ENCODE measurements around the gene PTH2. TPM values are rescaled to one million over a fixed set of nuclear protein-coding genes. Genes with fewer than 3 reads are reported as not detected.

The PTH2 gene
- total and polyA plus RNA-seq, 4 donors: not detected

DNA sequence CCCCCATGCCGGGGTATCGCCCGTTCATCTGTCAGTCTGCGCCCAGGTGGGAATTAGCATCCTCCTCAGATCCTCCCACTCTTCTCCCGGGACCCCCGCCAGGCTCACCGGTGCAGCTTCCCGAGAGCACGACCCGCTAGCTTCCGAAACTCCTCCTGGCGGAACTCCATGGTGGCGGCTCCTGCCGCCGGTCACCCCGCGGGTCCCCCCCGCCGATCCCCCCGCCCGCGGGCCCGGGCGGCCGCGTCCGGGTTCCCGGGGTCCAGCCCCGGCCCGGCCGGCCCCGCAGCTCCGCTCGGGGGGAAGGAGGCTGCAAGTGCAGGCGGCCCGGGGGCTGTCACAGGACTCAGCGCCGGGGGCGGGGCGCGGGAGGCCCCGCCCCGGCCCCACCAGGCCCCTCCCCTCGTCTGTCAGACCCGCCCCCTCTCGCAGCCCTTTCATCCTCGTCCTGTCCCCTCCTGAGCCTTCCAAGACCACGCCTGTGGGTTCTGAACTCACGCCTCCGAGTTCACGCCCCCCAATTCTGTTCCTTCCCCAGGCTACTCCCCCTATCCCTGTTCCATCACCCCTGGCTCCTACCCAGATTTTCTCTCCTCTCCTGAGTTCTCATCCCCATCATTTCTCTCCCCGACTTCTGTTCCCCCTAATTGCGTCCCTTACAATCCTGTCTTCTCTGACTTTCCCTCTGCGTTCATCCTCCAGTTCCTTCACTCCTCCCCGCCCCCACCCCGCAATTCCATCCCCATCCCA, 18.1 kb upstream of the PTH2 start, which contains the start of gene SLC17A7:
SLC17A7 (minus strand) TSS at position 318 of the 750 bp plus-strand sequence; CDS start at position 170, 148 bp downstream.
- peak in 1 of 6 donors; percentile 72 for DNase-seq (ENCODE audit: low read depth in 4 of 6, low spot score in 6 of 6)
- WGBS (ENCODE audit: insufficient coverage): 3% methylated on average over 53 of the region's 56 CpGs
- H3K4me3 ChIP-seq (ENCODE audit: low read depth, low read length): no peak within 1 kb of the TSS
- peaks cover 29% of the 10 kb centered on the region for H3K4me1 ChIP-seq (ENCODE audit: control insufficient read depth, insufficient read depth, low read length)
- H3K27ac ChIP-seq (ENCODE audit: low read depth, low read length): no peak within 1 kb of the TSS
- peaks cover 7% of the 10 kb centered on the region for H3K36me3 ChIP-seq (ENCODE audit: control insufficient read depth, insufficient read depth, low read length)
- H3K9me3 ChIP-seq (ENCODE audit: control insufficient read depth, insufficient read depth, low read length): no peaks in the 10 kb centered on the region
- peaks cover 66% of the 10 kb centered on the region for H3K27me3 ChIP-seq (ENCODE audit: control insufficient read depth, insufficient read depth, low read length)

DNA sequence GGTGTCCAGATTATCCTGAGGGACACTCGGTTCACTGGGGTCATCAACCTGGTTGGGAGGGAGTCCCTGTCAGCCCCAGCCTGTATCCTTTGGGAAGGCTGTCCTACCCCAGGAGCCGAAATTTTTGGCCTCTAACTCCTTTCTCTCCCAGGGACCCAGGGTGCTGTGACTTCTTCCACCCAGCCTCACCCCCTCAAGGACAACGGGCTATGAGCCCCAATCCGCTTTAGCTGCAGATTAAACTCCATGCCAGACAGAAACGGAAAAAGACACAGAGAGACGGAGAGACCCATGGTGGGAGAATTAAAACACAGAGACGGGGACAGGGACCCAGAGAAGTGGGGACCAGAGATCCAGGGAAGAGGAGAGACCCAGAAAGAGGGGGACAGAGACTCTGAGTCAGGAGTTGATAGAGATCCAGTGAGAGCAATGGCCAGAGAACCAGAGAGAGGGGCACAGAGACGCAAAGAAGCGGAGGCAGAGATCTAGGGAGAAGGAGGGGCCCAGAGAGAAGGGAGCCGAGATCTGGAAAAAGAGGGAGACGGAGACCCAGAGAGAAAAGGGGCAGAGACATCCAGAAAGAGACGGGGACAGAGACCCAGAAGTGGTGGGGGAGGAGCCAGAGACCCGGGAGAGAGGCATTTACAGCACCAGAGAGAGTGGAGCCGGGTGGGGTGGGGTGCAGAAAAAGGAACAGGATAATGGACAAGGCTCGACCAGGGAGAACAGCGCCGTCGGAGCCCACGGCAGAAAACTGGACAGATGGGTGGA, 17.4 kb upstream of the PTH2 start:
- Histone ChIP-seq H3K4me1 (ENCODE audit: control insufficient read depth, insufficient read depth, low read length) (peaks cover 33% of the 10 kb centered on the region), H3K27ac (ENCODE audit: low read depth, low read length) (no peak overlapping the region), H3K4me3 (ENCODE audit: low read depth, low read length) (no peak overlapping the region), H3K27me3 (ENCODE audit: control insufficient read depth, insufficient read depth, low read length) (peaks cover 73% of the 10 kb centered on the region), H3K36me3 (ENCODE audit: control insufficient read depth, insufficient read depth, low read length) (peaks cover 3% of the 10 kb centered on the region), H3K9me3 (ENCODE audit: control insufficient read depth, insufficient read depth, low read length) (no peaks in the 10 kb centered on the region)
- 24% methylated on average over 16 of the region's 19 CpGs for WGBS (ENCODE audit: insufficient coverage)
- DNase-seq (ENCODE audit: low read depth in 4 of 6, low spot score in 6 of 6): no peak

GRCh38 chr19:49439836-49440235, 16.6 kb upstream of the PTH2 start:
- no peak overlapping the region for H3K27ac ChIP-seq (ENCODE audit: low read depth, low read length)
- H3K4me3 ChIP-seq (ENCODE audit: low read depth, low read length): no peak overlapping the region
- peaks cover 81% of the 10 kb centered on the region for H3K27me3 ChIP-seq (ENCODE audit: control insufficient read depth, insufficient read depth, low read length)
- no peaks in the 10 kb centered on the region for H3K9me3 ChIP-seq (ENCODE audit: control insufficient read depth, insufficient read depth, low read length)
- no peak for DNase-seq (ENCODE audit: low read depth in 4 of 6, low spot score in 6 of 6)
- WGBS (ENCODE audit: insufficient coverage): 78% methylated on average over 1 of the region's 6 CpGs
- H3K36me3 ChIP-seq (ENCODE audit: control insufficient read depth, insufficient read depth, low read length): no peaks in the 10 kb centered on the region
- peaks cover 33% of the 10 kb centered on the region for H3K4me1 ChIP-seq (ENCODE audit: control insufficient read depth, insufficient read depth, low read length)

GRCh38 chr19:49438261-49438660, 15.0 kb upstream of the PTH2 start:
- DNase-seq (ENCODE audit: low read depth in 4 of 6, low spot score in 6 of 6): peak in 1 of 6 donors; percentile 91
- H3K27ac ChIP-seq (ENCODE audit: low read depth, low read length): no peak overlapping the region
- H3K27me3 ChIP-seq (ENCODE audit: control insufficient read depth, insufficient read depth, low read length): peaks cover 97% of the 10 kb centered on the region
- H3K4me3 ChIP-seq (ENCODE audit: low read depth, low read length): no peak overlapping the region
- no peaks in the 10 kb centered on the region for H3K9me3 ChIP-seq (ENCODE audit: control insufficient read depth, insufficient read depth, low read length)
- H3K4me1 ChIP-seq (ENCODE audit: control insufficient read depth, insufficient read depth, low read length): peaks cover 30% of the 10 kb centered on the region
- WGBS (ENCODE audit: insufficient coverage): 10% methylated on average over 2 of the region's 6 CpGs
- no peaks in the 10 kb centered on the region for H3K36me3 ChIP-seq (ENCODE audit: control insufficient read depth, insufficient read depth, low read length)

GRCh38 chr19:49437231-49437630, 14.0 kb upstream of the PTH2 start:
- Histone ChIP-seq H3K4me3 (ENCODE audit: low read depth, low read length) (no peak overlapping the region), H3K9me3 (ENCODE audit: control insufficient read depth, insufficient read depth, low read length) (no peaks in the 10 kb centered on the region), H3K27ac (ENCODE audit: low read depth, low read length) (no peak overlapping the region), H3K27me3 (ENCODE audit: control insufficient read depth, insufficient read depth, low read length) (peaks cover 100% of the 10 kb centered on the region), H3K36me3 (ENCODE audit: control insufficient read depth, insufficient read depth, low read length) (no peaks in the 10 kb centered on the region), H3K4me1 (ENCODE audit: control insufficient read depth, insufficient read depth, low read length) (peaks cover 23% of the 10 kb centered on the region)
- WGBS (ENCODE audit: insufficient coverage): 11% methylated on average over 7 of the region's 8 CpGs
- peak in 1 of 6 donors; percentile 93 for DNase-seq (ENCODE audit: low read depth in 4 of 6, low spot score in 6 of 6)

- WGBS (ENCODE audit: insufficient coverage): 7% methylated on average over 42 of the region's 42 CpGs
- no peak overlapping the region for H3K4me3 ChIP-seq (ENCODE audit: low read depth, low read length)
- peaks cover 100% of the 10 kb centered on the region for H3K27me3 ChIP-seq (ENCODE audit: control insufficient read depth, insufficient read depth, low read length)
- no peaks in the 10 kb centered on the region for H3K36me3 ChIP-seq (ENCODE audit: control insufficient read depth, insufficient read depth, low read length)
- H3K9me3 ChIP-seq (ENCODE audit: control insufficient read depth, insufficient read depth, low read length): no peaks in the 10 kb centered on the region
- H3K4me1 ChIP-seq (ENCODE audit: control insufficient read depth, insufficient read depth, low read length): peaks cover 20% of the 10 kb centered on the region
- no peak overlapping the region for H3K27ac ChIP-seq (ENCODE audit: low read depth, low read length)
- DNase-seq (ENCODE audit: low read depth in 4 of 6, low spot score in 6 of 6): peak in 1 of 6 donors; percentile 81
These were observed 13.3 kb upstream of the PTH2 start for GRCh38 chr19:49436381-49437017.

- Histone ChIP-seq H3K27ac (ENCODE audit: low read depth, low read length) (no peak overlapping the region), H3K36me3 (ENCODE audit: control insufficient read depth, insufficient read depth, low read length) (no peaks in the 10 kb centered on the region), H3K27me3 (ENCODE audit: control insufficient read depth, insufficient read depth, low read length) (peaks cover 100% of the 10 kb centered on the region), H3K4me1 (ENCODE audit: control insufficient read depth, insufficient read depth, low read length) (peaks cover 15% of the 10 kb centered on the region), H3K9me3 (ENCODE audit: control insufficient read depth, insufficient read depth, low read length) (no peaks in the 10 kb centered on the region), H3K4me3 (ENCODE audit: low read depth, low read length) (no peak overlapping the region)
- DNase-seq (ENCODE audit: low read depth in 4 of 6, low spot score in 6 of 6): no peak
- 93% methylated on average over 9 of the region's 10 CpGs for WGBS (ENCODE audit: insufficient coverage)
These were observed 12.4 kb upstream of the PTH2 start for GRCh38 chr19:49435670-49436069.

DNA sequence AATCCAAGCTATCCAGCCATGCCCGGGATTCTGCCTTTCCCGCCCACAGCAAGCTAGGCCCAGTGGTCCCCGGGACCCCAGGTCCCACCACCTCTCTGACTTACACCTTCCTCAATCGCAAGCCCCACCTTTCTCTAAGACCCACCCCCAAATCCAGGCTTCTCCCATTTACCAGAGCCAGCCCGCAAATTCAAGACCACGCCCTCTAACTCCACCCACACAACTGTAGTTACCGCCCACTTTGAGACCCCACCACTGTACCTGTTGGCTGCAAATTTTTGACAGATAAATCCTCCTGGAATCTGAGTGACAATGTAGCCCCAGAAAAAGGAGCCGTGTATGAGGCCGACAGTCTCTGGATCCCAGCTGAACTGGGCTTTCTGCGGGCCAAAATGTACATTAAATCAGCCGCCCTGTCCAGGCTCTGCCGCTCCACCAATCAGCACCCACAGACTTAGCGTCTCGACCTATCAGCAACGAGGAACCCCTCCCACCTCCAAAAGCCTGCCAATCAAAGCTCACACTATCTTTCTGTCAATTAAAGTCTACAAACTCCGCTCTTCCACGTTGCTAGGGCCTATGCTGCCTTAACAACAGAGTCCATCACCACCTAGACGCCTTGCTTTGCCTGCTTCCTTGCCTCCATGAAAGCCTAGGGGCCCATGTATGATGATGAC, 11.8 kb upstream of the PTH2 start:
- no peak overlapping the region for H3K4me3 ChIP-seq (ENCODE audit: low read depth, low read length)
- H3K9me3 ChIP-seq (ENCODE audit: control insufficient read depth, insufficient read depth, low read length): no peaks in the 10 kb centered on the region
- 86% methylated on average over 17 of the region's 18 CpGs for WGBS (ENCODE audit: insufficient coverage)
- peaks cover 100% of the 10 kb centered on the region for H3K27me3 ChIP-seq (ENCODE audit: control insufficient read depth, insufficient read depth, low read length)
- DNase-seq (ENCODE audit: low read depth in 4 of 6, low spot score in 6 of 6): no peak
- no peaks in the 10 kb centered on the region for H3K36me3 ChIP-seq (ENCODE audit: control insufficient read depth, insufficient read depth, low read length)
- no peak overlapping the region for H3K27ac ChIP-seq (ENCODE audit: low read depth, low read length)
- H3K4me1 ChIP-seq (ENCODE audit: control insufficient read depth, insufficient read depth, low read length): peaks cover 15% of the 10 kb centered on the region

DNA sequence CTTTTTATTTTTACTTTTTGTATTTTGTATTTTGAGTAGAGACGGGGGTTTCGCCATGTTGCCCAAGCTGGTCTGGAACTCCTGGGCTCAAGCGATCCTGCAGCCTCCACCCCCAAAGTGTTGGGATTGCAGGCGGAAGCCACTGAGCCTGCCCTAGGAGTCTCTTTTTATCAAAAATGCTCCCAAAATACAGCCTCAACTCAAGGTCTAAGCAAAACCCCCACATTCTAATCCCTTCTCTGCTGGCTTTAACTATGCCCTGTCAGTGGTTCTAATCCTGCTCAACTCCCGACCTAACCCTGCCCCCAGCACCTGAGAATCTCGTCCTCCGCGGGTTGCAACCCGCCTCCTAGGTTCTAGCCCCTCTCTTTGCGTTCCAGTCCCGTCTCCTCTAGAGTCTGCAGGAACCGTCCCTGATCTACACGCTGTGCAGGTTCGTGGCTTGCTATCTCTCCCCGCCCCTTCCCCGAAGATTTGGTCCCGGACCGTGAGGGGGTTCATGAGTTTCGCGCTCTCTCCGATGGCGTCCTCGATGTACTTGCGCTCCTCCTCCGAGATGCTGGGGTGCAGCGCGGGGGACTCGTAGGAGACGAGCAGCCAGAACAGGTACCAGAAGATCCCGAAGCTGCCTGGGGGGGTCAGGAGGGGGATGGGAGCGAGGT, 10.1 kb upstream of the PTH2 start:
- Histone ChIP-seq H3K9me3 (ENCODE audit: control insufficient read depth, insufficient read depth, low read length) (no peaks in the 10 kb centered on the region), H3K36me3 (ENCODE audit: control insufficient read depth, insufficient read depth, low read length) (no peaks in the 10 kb centered on the region), H3K4me1 (ENCODE audit: control insufficient read depth, insufficient read depth, low read length) (peaks cover 19% of the 10 kb centered on the region), H3K27ac (ENCODE audit: low read depth, low read length) (no peak overlapping the region), H3K27me3 (ENCODE audit: control insufficient read depth, insufficient read depth, low read length) (peaks cover 100% of the 10 kb centered on the region), H3K4me3 (ENCODE audit: low read depth, low read length) (no peak overlapping the region)
- no peak for DNase-seq (ENCODE audit: low read depth in 4 of 6, low spot score in 6 of 6)
- 8% methylated on average over 28 of the region's 31 CpGs for WGBS (ENCODE audit: insufficient coverage)
